ENCODE measurements around the gene PIK3C2A.

- no peak for TF ChIP-seq CTCF (IDR thresholded peaks at IDR 0.05)
- no peak for TF ChIP-seq POLR2AphosphoS5 (IDR thresholded peaks at IDR 0.05)
These were observed 23.4 kb upstream of the PIK3C2A start for GRCh38 chr11:17230867-17231851.

Data from breast epithelium (tissue), 3 donors.